Skin of body (tissue), 3 donors: Measurements from ENCODE around the gene CAPZA1. TPM values are rescaled to one million over a fixed set of nuclear protein-coding genes. Genes with fewer than 3 reads are reported as not detected.

Experiments used
- DNase-seq: peaks from one replicate; lab custom pipeline; 2025; lab: John Stamatoyannopoulos, UW
- small RNA-seq: library from RNA; depleted of rRNA; stranded (forward); fragments of <200 nt; gene quantifications from one replicate; pipeline ENCODE3, GENCODE V24; 2014; ENCODE audit warnings: low replicate concordance
- total RNA-seq: library from RNA; depleted of rRNA; stranded (reverse); fragments of >200 nt; gene quantifications from one replicate; pipeline ENCODE4 v1.2.3, GENCODE V29; 2014

The CAPZA1 gene
- total RNA-seq, 1 donor from 2014 or later, result 147 TPM

DNA sequence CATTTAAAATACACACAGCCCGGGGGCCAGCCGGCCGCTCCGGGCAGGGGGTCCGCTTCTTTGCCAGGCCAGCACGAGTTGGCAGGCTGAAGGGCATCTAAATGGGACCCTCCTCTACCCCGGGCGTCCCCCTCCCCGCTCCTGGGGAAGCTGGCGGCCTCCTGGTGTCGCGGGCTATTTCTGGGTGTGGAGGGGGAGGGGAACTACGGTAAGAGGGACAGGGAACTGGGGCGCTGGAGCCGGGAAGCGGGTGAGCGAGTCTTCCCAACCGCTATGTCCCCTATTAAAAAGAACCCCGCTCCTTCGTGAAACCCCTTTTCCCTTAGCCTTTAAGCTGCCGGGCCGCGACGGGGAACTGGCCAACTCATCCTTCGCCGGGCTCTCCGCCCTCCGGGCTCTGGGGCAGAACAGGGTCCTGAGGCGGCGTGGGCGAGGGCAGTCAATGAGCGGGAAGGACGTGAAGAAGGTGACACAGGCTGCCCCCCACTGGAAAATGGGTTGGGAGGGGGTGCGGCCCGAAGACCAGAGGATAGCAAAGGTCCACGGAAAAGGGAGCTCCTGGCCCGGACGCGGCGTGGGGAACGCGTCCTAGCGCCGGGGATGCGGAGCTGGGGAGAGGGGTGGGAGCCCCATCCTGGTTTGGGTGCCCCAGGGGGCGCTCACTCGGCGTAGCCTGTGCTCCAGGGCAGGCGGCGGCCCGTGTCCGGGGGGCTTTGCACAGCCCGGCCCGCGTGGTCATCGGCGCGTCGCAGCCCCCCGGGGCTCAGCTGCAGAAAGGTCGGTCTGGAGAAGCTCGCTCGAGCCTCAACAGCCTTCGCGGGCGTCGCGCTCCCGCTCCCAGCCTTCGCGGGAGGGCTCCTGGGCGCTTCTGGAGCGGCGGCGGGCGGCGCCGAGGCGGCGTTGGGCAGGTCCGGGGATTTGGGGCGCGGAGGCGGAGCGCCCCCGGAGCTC is 95.0 kb downstream of the CAPZA1 start:
- no peak for DNase-seq

DNA sequence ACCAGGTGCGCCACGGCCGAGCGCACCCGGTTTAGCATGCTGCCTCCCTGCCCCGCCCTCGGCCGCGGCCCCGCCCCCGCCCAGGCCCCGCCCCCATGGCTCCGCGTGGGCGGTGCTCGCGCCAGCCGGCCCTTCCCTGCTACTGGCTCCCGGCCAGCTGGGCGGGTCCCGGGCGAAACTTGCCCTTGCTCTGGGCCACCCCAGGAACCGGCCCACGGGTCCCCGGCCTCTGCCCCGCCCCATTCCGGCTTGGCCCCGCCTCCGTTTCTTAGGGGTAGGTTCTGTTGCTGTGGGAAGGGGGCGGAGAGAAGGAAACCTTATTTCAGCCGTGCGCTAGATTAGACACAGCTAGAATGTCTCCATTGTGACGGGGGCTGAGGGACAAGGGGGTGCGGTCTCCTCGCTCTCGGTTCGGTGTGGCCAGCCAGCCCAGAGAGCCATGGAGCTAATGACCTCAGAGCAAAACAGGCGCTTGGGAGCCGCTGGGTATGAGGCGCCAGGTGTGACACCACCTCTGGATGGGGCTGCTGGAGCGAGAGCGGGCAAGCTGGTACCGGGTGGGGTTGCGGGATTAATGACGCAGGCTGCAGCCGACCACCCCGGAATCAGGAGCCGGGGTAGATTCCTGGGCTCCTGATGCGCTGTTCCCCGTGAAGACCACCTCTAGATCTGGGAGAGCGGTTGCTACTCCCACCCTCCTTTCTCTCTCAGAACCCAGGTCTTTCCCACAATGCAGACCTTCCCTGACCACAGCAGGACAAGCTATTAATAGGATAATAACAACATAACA is 95.8 kb downstream of the CAPZA1 start, which contains the start of gene PPM1J:
Gene PPM1J (minus strand): TSS at position 69 of the 790 bp plus-strand sequence. CDS start 31 bp downstream, at position 38.
- DNase-seq, result peak; percentile 72

DNA sequence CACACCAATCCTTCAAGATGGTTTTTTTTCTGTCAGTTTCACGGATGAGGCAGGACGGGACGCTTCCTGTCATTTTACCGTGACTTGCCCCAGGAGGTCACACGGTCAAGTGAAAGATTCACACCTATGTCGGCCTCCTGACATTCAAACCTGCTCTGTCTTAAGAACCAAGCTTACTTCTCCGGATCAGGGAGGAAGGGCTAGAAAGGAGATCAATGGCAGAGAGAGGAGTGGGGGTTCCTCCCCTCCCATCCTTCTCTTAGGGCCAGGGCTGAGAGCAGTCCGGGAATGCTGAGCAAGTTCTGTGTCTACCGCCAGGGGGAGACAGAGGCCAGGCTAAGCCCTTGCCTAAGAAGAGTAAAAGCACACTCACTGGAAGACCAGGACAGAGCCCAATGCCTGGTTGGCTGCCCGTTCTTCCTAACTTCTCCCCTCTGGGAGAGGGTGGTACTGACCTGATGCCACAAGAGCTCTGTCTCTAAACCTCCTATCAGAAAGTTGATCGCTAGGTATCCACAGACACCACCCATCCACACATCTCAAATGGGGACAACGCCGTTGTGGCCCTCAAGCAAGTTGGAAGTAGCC is 96.6 kb downstream of the CAPZA1 start:
- peak; percentile 69 for DNase-seq

DNA sequence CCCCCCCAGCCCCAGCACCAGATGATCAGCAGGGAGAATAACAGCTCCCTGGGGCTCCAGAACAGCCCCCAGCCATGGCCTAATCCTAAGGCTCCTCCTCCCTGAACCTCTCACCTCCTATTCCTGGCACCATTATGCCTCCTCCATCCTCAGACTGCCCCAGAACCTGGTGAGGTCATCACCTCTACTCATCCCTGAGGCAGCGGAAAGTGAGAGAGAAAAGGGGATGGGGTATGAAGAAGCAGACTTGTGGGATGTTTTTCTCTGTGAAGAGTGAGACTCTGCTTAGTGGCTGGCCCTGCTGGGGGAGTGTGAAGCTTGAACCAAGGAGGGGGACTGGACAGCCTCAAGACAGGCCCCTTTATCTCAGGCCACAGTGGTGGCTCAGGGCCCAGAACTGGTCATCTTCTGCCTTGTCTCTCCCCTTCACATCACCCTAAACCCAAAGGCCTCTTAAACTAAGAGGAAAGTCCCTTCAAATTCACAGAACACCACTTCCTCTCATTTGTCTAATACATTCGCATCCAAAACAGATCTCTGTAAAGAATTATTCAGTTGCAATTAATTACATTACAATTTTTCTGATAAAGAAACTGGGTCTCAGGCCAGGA is 97.7 kb downstream of the CAPZA1 start:
- no peak for DNase-seq

DNA sequence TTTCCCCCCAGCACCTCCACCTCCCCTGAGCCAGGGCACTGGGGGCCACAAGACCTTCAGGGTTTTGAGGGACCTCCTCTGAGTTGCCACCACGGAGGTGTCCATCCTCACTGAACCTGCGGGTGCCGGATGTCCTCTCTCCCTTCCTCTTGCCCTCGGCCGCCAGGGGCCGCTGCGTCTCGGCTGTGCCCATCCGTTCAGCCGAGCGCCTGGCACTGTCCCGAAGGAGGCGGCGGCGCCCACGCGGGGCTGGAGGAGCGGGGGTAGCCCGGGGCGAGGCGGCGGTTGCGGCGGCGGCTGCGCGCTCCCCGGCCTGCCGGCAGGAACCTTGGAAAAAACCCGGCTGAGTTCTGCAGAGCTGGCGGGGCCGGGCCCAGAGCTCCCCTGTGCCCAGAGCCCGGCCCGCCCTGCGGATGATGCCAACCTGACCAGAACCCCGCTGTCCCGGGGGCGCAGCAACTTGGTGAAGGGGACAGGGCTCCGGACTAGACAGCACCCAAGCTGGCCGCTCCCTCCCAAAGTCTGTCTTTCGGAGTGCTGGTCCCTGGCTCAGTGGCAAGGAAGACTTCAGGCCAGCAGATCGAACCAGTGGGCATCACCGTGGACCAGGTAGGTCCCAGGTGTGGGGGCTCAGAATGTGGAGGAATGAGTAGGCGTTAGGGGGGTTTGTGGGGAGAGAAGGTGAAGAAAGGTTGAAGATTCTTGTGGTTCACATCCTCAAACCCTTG is 99.2 kb downstream of the CAPZA1 start:
- no peak for DNase-seq

- DNase-seq, result no peak
Observed at GRCh38 chr1:112719706-112720105, 100.1 kb downstream of the CAPZA1 start.

DNA sequence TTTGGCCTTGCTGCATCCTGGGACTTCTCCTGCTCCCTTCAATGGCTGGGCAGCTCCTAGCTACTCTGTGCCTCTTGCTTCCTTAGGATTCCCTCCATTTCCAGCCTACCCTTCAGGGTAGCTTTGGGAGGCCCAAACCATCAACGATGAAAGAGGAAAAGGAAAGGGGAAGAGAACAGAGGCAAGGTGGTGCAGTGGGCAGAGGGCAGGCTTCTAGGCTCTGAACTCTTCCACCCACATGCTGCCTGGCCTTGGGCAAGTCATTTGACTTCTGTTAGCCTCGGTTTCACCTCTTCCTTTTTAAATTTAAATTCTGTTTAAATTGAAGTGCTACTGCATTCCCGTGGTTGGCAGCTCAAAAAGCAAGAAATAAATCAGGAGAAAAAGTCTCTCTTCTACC is 101.2 kb downstream of the CAPZA1 start:
- no peak for DNase-seq

Small RNAs within 50 kb of the gene (small RNA-seq; reads per million reads assigned to genes)
- not detected for gene RNU7-70P

Other genes starting within 250 kb of the CAPZA1 start
- 16.7 TPM for gene CTTNBP2NL, start 223.6 kb upstream of the CAPZA1 start, total RNA-seq
- gene WNT2B, start 110.9 kb upstream of the CAPZA1 start, total RNA-seq, result 4.7 TPM
- gene ST7L, start 691 bp upstream of the CAPZA1 start, total RNA-seq, result 20.9 TPM
- gene MOV10, start 54.8 kb downstream of the CAPZA1 start, total RNA-seq, result 36.7 TPM
- gene RHOC, start 87.3 kb downstream of the CAPZA1 start, total RNA-seq, result 108 TPM
- 0.59 TPM for gene PPM1J, start 95.5 kb downstream of the CAPZA1 start, total RNA-seq